ENCODE results near the gene TMC4.

Gene TMC4

DNA sequence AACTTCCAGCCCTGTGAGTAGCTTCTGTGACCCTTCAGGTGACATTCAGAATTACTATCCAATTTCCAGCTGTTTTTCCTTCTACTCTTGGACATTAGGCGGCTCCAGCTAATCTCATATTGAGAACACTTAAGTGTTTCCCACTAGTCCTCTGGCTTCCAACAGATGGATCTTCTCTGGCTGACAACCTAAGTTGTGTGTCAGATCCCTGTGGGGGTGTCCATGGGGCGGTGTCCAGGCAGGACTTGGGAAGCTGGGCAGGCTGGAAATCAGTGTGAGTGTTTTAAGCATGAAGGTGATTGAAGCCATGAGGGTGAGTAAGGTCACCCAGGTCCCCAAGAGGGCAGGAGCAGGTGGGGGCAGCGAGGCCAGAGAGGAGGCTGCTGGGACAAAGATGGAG is 25.3 kb downstream of the TMC4 start:
- no peak for DNase-seq

DNA sequence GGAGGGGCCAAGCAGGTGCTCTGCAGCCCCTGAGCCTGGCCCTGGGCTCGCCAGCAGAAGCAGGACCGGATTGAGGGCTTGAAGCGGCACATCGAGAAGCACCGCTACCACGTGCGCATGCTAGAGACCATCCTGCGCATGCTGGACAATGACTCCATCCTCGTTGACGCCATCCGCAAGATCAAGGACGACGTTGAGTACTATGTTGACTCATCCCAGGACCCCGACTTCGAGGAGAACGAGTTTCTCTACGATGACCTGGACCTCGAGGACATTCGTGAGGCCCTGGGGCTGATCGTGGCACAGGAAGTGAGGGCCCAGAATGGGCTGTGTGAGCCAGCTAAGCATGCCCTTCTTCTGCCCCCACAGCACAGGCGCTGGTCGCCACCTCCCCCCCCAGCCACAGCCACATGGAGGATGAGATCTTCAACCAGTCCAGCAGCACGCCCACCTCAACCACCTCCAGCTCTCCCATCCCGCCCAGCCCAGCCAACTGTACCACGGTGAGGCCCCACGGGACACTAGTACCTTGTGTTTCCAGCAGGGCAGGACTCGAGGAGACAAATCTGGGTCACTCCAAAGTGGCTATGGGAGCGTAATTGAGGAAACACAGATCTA is 27.3 kb downstream of the TMC4 start:
- DNase-seq = no peak
- no peak for TF ChIP-seq GATA1 (IDR thresholded peaks at IDR 0.05; ENCODE audit: low read depth, low read length)
- TF ChIP-seq POLR2A (IDR thresholded peaks at IDR 0.05; ENCODE audit: low read length) = no peak

More for the DNA sequence above, 25.3 kb downstream of the TMC4 start:
- TF ChIP-seq POLR2A (IDR thresholded peaks at IDR 0.05; ENCODE audit: low read length) (no peak), GATA1 (IDR thresholded peaks at IDR 0.05; ENCODE audit: low read depth, low read length) (no peak)

DNA sequence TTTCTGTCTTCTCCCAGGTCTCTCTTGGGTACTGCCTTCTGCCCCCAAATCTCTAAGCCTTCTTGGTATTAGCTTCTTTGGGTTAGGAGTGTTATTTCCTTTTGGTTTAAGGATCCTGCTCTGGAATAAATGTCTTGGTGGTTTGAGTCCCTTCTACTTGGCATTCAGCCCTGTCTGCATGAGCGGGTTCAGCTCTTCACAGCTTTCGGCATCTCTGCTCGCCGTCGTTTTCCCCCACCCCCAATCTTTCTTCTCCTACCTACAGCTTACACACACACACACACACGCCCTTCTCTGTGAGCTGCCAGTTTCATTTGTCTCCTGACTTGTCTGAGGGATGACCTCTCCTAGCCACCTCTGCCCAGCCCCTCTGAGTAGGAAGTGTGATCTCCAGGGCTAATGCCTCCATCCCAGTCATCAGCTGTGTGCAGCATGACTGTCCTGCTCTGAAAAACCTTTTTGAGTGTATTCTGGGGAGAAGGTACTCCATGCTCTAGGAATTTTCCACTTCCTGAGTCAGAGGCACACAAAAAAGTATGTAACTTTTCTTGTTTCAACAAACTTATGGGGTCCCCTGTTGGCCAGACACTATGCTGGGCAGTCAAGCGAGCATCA is 30.7 kb downstream of the TMC4 start:
- no peak for TF ChIP-seq POLR2A (IDR thresholded peaks at IDR 0.05; ENCODE audit: low read length)
- TF ChIP-seq GATA1 (IDR thresholded peaks at IDR 0.05; ENCODE audit: low read depth, low read length) = no peak

DNA sequence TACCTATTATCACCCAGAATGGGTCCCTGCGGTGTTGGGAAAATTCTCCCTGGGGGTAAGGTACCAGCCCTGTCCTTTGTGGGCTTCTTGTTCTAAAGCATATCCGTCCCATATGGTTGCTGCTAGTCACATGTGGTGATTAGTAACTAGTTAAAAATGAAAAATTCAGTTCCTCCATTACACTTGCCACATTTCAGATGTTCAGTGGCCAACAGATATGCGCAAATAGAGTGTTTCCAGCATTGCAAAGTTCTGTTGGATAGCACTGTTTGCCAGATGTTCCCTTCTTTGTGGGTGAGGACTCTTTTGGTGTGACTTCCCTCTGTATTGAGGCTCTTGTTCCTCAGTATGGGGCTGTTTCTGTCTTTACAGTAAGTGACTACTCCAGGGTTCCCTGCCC is 31.6 kb downstream of the TMC4 start:
- DNase-seq = no peak
- no peak for TF ChIP-seq GATA1 (IDR thresholded peaks at IDR 0.05; ENCODE audit: low read depth, low read length)
- TF ChIP-seq POLR2A (IDR thresholded peaks at IDR 0.05; ENCODE audit: low read length) = no peak

More for the DNA sequence above, 30.7 kb downstream of the TMC4 start:
- no peak for DNase-seq

DNA sequence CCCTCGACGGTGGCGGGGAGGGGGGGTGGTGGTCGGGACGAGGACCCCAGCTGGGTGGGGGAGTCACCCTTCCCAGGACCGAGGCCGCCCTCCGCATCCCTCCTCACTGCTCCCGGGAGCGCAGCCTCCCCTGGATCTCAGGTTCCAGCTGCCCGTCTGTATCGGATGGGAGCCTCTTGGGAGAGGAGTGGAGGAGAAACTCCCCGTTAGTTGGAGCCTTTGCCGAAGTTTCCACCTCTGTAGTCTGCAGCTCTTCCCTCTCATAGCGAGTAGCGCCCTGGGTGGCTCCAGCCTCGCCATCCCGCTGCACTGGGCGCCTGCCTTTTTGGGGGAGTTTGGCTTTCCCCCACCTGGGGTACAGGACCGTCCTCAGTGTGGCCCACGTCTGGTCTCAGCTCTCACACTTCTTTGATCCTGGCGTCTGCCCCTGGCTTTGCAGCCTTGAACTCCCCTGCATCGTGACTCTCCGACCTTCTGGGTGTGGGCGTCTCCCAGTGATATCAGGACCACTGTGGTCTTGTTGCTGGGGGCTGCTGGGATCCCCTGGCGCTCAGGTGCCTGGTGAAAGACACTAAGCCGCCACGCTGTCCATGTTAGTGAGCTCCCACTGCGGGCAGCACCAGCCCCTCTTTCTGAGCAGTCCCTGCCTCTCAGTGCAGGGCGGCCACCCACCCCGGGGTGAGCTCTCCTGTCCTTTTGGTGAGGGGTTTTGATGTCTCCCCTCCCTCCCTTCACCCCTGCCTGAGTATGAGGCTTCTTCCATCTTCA is 34.3 kb downstream of the TMC4 start:
- DNase-seq = peak; percentile 33 to 46
- no peak for TF ChIP-seq POLR2A (IDR thresholded peaks at IDR 0.05; ENCODE audit: low read length)
- no peak for TF ChIP-seq GATA1 (IDR thresholded peaks at IDR 0.05; ENCODE audit: low read depth, low read length)

DNA sequence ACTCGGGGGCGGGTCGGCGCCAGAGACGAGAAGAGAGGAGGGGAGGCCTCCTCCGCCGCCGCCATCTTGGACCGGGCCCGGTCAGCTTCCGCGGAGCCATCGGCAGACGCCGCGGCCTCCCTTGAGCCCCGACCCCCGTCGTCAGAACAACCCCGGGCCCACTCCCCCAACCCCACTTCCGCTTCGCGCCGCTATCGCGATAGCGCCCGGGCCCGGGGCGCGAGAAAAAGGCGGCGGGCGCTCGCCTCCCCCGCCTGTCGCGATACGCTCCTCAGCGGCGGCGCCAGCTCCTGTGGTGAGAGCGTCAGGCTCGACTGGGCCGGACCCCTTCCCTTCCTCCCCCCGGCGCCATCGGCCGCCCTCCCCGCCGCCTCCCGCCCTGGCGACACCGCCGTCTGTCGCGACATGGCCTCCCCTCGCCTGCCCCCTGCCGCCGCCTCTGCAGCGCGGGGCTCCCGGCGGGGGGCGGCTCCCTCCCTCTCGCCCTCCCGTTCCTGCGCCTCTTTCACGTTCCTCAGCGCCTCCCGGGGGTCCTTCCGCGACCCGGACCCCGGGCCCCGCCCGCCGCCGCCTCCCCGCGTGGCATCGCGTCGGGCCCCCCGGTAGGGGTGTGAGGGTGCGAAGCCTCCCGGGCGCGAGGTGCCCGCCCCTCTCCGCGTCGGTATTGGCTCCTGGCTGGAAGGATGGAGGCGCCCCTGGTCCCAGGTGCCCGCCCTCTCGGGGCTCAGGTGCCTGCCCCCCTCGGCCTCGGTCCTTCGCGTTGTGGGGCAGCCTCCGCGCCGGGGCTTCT is 35.1 kb downstream of the TMC4 start, which contains the start of gene CNOT3:
TSS of gene CNOT3 (plus strand) at position 64 of the 790 bp plus-strand sequence. CDS start 5,217 bp downstream, outside the sequence.
- no peak for TF ChIP-seq POLR2A (IDR thresholded peaks at IDR 0.05; ENCODE audit: low read length)
- no peak for TF ChIP-seq GATA1 (IDR thresholded peaks at IDR 0.05; ENCODE audit: low read depth, low read length)
- peak; percentile 65 to 82 for DNase-seq

DNA sequence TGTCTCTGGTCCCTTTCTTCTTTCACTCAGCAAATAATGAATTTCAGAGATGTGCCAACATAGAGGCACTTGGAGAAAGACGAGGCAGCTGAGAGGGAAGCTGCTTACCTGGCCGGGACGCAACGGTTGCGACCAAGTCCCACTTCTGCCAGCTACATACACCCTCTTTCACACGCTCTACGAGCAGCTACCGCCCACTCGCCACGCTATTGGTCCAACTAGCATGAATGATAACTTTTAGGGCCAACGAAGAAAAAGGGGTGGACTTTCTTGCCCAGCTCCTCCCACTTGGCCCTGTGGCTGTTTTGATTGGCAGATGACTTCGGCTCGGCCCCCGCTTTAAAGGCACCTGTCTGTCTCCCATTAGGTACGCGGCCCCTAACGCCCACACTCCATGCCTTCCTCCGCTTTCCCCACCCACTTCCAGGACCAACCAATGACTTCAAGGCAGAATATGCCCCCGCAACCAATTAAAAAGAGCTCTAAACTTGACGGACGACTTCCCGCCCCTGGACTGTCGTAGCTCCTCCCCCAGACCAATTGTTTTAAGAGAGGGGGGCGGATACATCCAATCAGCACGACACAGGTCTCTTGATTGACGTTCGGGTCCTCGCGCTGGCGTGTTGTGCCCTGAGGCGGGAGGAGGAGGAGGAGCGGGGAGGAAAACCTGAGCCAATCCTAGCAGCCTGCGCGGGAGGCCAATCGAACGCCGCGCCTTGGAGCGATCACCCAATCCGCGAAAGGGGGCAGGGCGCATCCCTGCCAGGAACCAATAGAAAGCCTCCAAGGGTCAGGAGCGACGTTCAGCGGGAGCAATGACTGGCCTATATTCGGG is 35.9 kb downstream of the TMC4 start:
- TF ChIP-seq GATA1 (IDR thresholded peaks at IDR 0.05; ENCODE audit: low read depth, low read length) = no peak
- TF ChIP-seq POLR2A (IDR thresholded peaks at IDR 0.05; ENCODE audit: low read length) = peak; percentile 59
- DNase-seq = peak; percentile 100

DNA sequence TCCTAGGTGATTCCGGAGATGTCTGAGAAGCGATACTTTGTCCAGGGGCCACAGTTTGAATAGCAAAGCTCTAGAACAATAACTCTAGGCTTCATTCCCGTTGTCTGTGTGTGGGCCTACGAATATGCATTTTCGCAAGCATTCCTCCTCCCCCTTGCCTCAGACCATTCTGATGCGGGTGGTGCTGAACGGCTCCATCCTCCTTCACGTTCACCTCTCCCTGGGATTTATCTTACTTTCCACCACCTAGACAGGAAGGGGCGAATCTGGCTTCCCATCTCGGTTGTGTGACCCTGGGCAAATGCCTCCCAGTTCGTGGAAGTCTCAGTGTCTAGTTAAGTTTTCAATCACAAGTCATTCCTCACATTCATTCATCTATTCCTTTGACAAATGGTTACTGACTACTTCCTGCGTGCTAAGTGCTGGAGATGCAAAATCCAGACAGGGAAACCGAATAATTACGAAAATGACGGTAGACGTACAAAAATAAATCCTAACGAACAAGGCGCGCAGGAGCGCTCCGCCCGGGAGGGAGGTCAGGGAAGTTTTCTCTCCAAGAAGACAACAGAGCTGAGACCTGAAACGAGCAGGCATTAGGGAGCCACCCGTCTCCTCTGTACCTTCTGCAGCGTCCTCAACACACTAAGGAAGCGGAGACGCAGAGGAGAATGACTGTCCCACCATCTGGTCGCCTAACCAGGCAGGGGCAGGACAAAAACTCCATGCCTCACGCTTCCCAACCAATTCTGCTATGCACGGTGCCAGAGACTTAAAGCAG is 36.7 kb downstream of the TMC4 start:
- no peak for TF ChIP-seq GATA1 (IDR thresholded peaks at IDR 0.05; ENCODE audit: low read depth, low read length)
- no peak for TF ChIP-seq POLR2A (IDR thresholded peaks at IDR 0.05; ENCODE audit: low read length)
- no peak for DNase-seq

DNA sequence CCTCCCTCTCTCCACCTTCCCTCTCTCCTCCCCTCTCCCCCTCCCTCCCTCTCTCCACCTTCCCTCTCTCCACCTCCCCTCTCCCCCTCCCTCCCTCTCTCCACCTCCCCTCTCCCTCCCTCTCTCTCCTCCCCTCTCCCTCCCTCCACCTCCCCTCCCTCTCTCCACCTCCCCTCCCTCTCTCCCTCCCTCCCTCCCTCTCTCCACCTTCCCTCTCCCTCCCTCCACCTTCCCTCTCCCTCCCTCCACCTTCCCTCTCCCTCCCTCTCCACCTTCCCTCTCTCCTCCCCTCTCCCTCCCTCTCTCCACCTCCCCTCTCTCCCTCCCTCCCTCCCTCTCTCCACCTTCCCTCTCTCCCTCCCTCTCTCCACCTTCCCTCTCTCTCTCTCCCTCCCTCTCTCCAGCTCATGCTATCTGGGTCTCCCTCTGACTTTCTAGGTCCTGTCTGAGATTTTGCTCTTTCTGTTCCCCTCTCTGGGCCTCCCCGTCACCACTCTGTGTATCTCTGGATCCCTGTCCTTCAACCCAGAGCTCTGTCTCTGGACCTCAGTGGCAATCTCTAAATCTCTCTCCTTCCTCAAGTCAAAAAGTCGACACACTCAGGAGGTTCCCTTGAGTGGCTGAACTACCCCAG is 38.9 kb downstream of the TMC4 start:
- DNase-seq = no peak
- no peak for TF ChIP-seq POLR2A (IDR thresholded peaks at IDR 0.05; ENCODE audit: low read length)
- TF ChIP-seq GATA1 (IDR thresholded peaks at IDR 0.05; ENCODE audit: low read depth, low read length) = no peak

DNA sequence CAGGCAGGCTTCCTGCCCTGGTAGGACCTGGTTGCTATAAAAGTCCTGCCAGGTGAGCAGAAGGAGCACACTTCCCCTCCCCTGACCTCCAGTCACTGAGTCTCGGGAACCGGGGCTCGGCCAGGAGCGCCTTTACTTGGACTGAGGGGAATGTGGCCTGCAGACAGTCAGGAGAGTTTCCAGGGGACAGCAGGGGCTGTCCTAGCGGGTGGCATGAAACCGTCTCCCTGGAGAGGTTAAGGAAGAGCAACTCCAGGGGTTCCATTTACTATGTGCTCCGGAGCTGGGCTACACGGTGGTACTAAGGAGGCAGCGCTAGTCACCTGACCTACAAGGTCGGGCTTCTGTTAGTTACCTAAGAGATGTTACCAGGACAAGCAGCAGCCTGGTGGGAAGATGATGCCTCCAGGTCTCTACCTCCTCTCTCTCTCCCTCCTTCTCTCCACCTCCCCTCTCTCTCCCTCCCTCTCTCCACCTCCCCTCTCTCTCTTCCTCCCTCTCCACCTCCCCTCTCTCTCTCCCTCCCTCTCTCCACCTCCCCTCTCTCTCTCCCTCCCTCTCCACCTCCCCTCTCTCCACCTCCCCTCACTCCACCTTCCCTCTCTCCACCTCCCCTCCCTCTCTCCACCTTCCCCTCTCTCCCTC is 39.5 kb downstream of the TMC4 start:
- peak; percentile 23 to 35 for DNase-seq
- no peak for TF ChIP-seq GATA1 (IDR thresholded peaks at IDR 0.05; ENCODE audit: low read depth, low read length)
- no peak for TF ChIP-seq POLR2A (IDR thresholded peaks at IDR 0.05; ENCODE audit: low read length)

DNA sequence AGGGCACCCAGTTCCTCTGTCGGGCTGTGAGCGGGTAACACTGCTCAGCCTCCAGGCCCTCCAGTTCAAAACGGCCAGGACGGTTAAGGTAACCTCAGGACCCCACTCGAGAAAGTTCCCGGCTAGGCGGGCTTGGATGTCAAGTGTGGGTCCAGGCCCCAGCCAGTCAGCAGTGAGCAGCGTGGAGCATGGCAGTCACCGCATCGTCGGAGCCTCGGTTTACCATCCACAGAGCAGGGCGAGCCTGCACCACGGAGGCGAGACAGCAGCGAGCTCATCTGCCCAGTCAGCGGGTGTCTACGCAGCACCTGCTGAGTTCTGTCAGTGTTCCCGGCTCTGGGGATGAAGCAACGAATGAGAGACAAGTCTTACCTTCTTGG is 43.4 kb downstream of the TMC4 start:
- no peak for DNase-seq
- TF ChIP-seq POLR2A (IDR thresholded peaks at IDR 0.05; ENCODE audit: low read length) (no peak), GATA1 (IDR thresholded peaks at IDR 0.05; ENCODE audit: low read depth, low read length) (no peak)

Data from erythroblast (primary cell).